EH (cell line): ENCODE measurements around the gene KCNMA1.

Experiments used
- DNase-seq: peaks from one replicate; pipeline ENCODE4 v3.0.0-alpha.2; 2015; ENCODE audit warnings: low read depth

Gene KCNMA1

GRCh38 chr10:77038407-77038806 is 599.2 kb downstream of the KCNMA1 start:
- peak; percentile 30 for DNase-seq

- DNase-seq, result no peak
Observed at GRCh38 chr10:77037735-77038403, 599.7 kb downstream of the KCNMA1 start.

GRCh38 chr10:77036993-77037734 is 600.4 kb downstream of the KCNMA1 start:
- no peak for DNase-seq

GRCh38 chr10:77036276-77036675 is 601.3 kb downstream of the KCNMA1 start:
- DNase-seq, result no peak

- DNase-seq, result no peak
Observed at GRCh38 chr10:77034795-77035194, 602.8 kb downstream of the KCNMA1 start.

GRCh38 chr10:77034240-77034639 is 603.4 kb downstream of the KCNMA1 start:
- DNase-seq, result no peak

GRCh38 chr10:77032188-77032570 is 605.4 kb downstream of the KCNMA1 start:
- DNase-seq, result no peak

- DNase-seq, result no peak
Observed at GRCh38 chr10:77031531-77032187, 605.9 kb downstream of the KCNMA1 start.

GRCh38 chr10:77030974-77031373 is 606.6 kb downstream of the KCNMA1 start:
- DNase-seq, result no peak

- DNase-seq, result peak; percentile 13
Observed at GRCh38 chr10:77029777-77030717, 607.6 kb downstream of the KCNMA1 start.

- DNase-seq, result no peak
Observed at GRCh38 chr10:77028042-77028441, 609.6 kb downstream of the KCNMA1 start.

- no peak for DNase-seq
Observed at GRCh38 chr10:77027576-77027975, 610.0 kb downstream of the KCNMA1 start.

GRCh38 chr10:77027141-77027540 is 610.5 kb downstream of the KCNMA1 start:
- DNase-seq, result no peak

GRCh38 chr10:77026148-77026547 is 611.5 kb downstream of the KCNMA1 start:
- no peak for DNase-seq

- DNase-seq, result no peak
Observed at GRCh38 chr10:77024461-77024860, 613.1 kb downstream of the KCNMA1 start.

GRCh38 chr10:77023396-77023795 is 614.2 kb downstream of the KCNMA1 start:
- DNase-seq, result no peak

GRCh38 chr10:77022671-77023070 is 614.9 kb downstream of the KCNMA1 start:
- DNase-seq, result no peak

GRCh38 chr10:77021966-77022490 is 615.6 kb downstream of the KCNMA1 start:
- DNase-seq, result no peak

GRCh38 chr10:77020426-77021040 is 617.1 kb downstream of the KCNMA1 start:
- DNase-seq, result no peak

- DNase-seq, result no peak
Observed at GRCh38 chr10:77016855-77017254, 620.8 kb downstream of the KCNMA1 start.

- DNase-seq, result no peak
Observed at GRCh38 chr10:77016278-77016815, 621.3 kb downstream of the KCNMA1 start.
